PC-3 (cell line): ENCODE results near the gene BNIP3. TPM values are rescaled to one million over a fixed set of nuclear protein-coding genes. Genes with fewer than 3 reads are reported as not detected.

Experiments used
- ATAC-seq: fragments of 200-7000 bp; cut with Tn5 transposase; 2 replicates; pipeline ENCODE4 v1.9.1; 2020; ENCODE audit warnings: mild to moderate bottlenecking, moderate library complexity
- BruUV-seq: library from RNA; stranded (reverse); fragments of 400-500 nt; replicated peaks from 2 replicates; lab custom pipeline; 2021; lab: Mats Ljungman, UMichigan
- CTCF ChIA-PET: fragments of 300-600 bp; sonication (Branson Sonifier 250); formaldehyde crosslinking; loops from one replicate; lab custom pipeline; 2022; ENCODE audit warnings: antibody characterized with exemption; lab: Charles Lee
- POLR2A ChIA-PET: fragments of 300-600 bp; sonication (Branson Sonifier 250); formaldehyde crosslinking; loops from one replicate; lab custom pipeline; 2022; ENCODE audit warnings: antibody characterized with exemption; ENCODE audit not compliant: unreplicated experiment; lab: Charles Lee
- DNase-seq: peaks from one replicate; pipeline ENCODE4 v3.0.0-alpha.2; 2015
- H2AFZ ChIP-seq: fragments of 300-600 bp; sonication (generic); 2 replicates; pipeline ENCODE4 v1.6.0; 2016; ENCODE audit warnings: antibody characterized with exemption, low read length
- H3F3A ChIP-seq: fragments of 300-600 bp; sonication (generic); one replicate; pipeline ENCODE4 v1.6.0; 2017; ENCODE audit warnings: antibody characterized with exemption, low read length, control low read depth, mild to moderate bottlenecking; ENCODE audit not compliant: unreplicated experiment
- H3K27ac ChIP-seq: fragments of 300-600 bp; sonication (generic); 2 replicates; pipeline ENCODE4 v1.5.1; 2016; ENCODE audit warnings: mild to moderate bottlenecking, low read length
- H3K27me3 ChIP-seq: fragments of 300-600 bp; sonication (generic); 2 replicates; pipeline ENCODE4 v1.6.1; 2016; ENCODE audit warnings: low read length, mixed read lengths
- H3K36me3 ChIP-seq: fragments of 300-600 bp; sonication (generic); 2 replicates; pipeline ENCODE4 v1.6.1; 2016; ENCODE audit warnings: low read depth, mixed run types, low read length, mixed read lengths
- H3K4me1 ChIP-seq: fragments of 300-600 bp; sonication (generic); 2 replicates; pipeline ENCODE4 v1.5.1; 2016; ENCODE audit warnings: low read length; ENCODE audit not compliant: insufficient read depth
- H3K4me2 ChIP-seq: fragments of 300-600 bp; sonication (generic); 2 replicates; pipeline ENCODE4 v1.6.0; 2016; ENCODE audit warnings: low read length
- H3K4me3 ChIP-seq: fragments of 300-600 bp; sonication (generic); 2 replicates; pipeline ENCODE4 v1.5.1; 2016; ENCODE audit warnings: mild to moderate bottlenecking, low read length, mixed read lengths
- H3K79me2 ChIP-seq: fragments of 300-600 bp; sonication (generic); 2 replicates; pipeline ENCODE4 v1.6.1; 2017; ENCODE audit warnings: low read length, mixed read lengths
- H3K9ac ChIP-seq: fragments of 300-600 bp; sonication (generic); 2 replicates; pipeline ENCODE4 v1.6.0; 2016; ENCODE audit warnings: mild to moderate bottlenecking, low read length
- H3K9me2 ChIP-seq: fragments of 300-600 bp; sonication (generic); replicated peaks from 2 replicates; pipeline ENCODE4 v1.6.1; 2016; ENCODE audit warnings: mixed run types, low read length, mixed read lengths
- H3K9me3 ChIP-seq: fragments of 300-600 bp; sonication (generic); 2 replicates; pipeline ENCODE4 v1.6.1; 2016; ENCODE audit warnings: low read length, mixed read lengths
- H4K20me1 ChIP-seq: fragments of 300-600 bp; sonication (generic); 2 replicates; pipeline ENCODE4 v1.6.1; 2016; ENCODE audit warnings: low read length, mixed read lengths
- CTCF ChIP-seq: fragments of 300-600 bp; sonication (generic); conservative IDR thresholded peaks from 2 replicates; pipeline ENCODE4 v1.5.1; 2017; ENCODE audit warnings: antibody characterized with exemption, low read depth, mild to moderate bottlenecking, low read length
- EZH2 ChIP-seq: fragments of 300-600 bp; sonication (generic); IDR thresholded peaks from one replicate; pipeline ENCODE4 v1.6.1; 2017; ENCODE audit warnings: antibody characterized with exemption, mild to moderate bottlenecking, low read length; ENCODE audit not compliant: unreplicated experiment
- EZH2phosphoT487 ChIP-seq: fragments of 300-600 bp; sonication (generic); IDR thresholded peaks from 2 replicates; pipeline ENCODE4 v1.6.1; 2018; ENCODE audit warnings: mild to moderate bottlenecking, antibody characterized with exemption, low read length, borderline replicate concordance
- intact Hi-C: fragments of 100-400 bp; cut with micrococcal nuclease; formaldehyde crosslinking; loops from 2 replicates; pipeline ENCODE4 v1.9.0; 2023
- total RNA-seq: library from RNA; depleted of rRNA; stranded (reverse); fragments of >200 nt; gene quantifications from 2 replicates; pipeline ENCODE4 v1.2.3, GENCODE V29; 2014

The BNIP3 gene
- total RNA-seq, 1 experiment from 2014 or later: 225 TPM

- no peak overlapping the region for H2AFZ ChIP-seq
- H3K9me3 ChIP-seq: no peaks in the 10 kb centered on the region
- H3F3A ChIP-seq: peaks cover 8% of the 10 kb centered on the region
- 0 out of 2 replicates have a peak, but pooled peaks cover 5% of the 10 kb centered on the region for H4K20me1 ChIP-seq
- no peak overlapping the region for H3K9ac ChIP-seq
- no TSS peak for BruUV-seq
- H3K79me2 ChIP-seq: peaks cover 8% of the 10 kb centered on the region; the same call in 1 of the 2 replicates
- CTCF ChIA-PET: no interaction called here
- intact Hi-C loops: loop anchor here (1.0 to 5.0 kb wide), 3 partner anchors 34 to 59 kb away; partner anchors contain the start of genes BNIP3 and PPP2R2D
- DNase-seq (peak; percentile 60), ATAC-seq (peak; percentile 48)
- no peaks in the 10 kb centered on the region for H3K9me2 ChIP-seq
- H3K27me3 ChIP-seq: no peaks in the 10 kb centered on the region
- POLR2A ChIA-PET: no interaction called here
- H3K4me2 ChIP-seq: peak overlapping the region; percentile 81
- no peak for TF ChIP-seq EZH2phosphoT487
- no peak for TF ChIP-seq EZH2
- no peak for TF ChIP-seq CTCF
- H3K4me3 ChIP-seq: peak overlapping the region; percentile 12; the same call in 1 of the 2 replicates
- H3K36me3 ChIP-seq: peaks cover 23% of the 10 kb centered on the region
- peak overlapping the region; percentile 83 for H3K27ac ChIP-seq
- H3K4me1 ChIP-seq: peaks cover 48% of the 10 kb centered on the region
Observed at GRCh38 chr10:131946880-131947279, 34.8 kb downstream of the BNIP3 start.

GRCh38 chr10:131946321-131946751 lies 35.4 kb downstream of the BNIP3 start:
- Histone ChIP-seq H3K4me1 (peaks cover 48% of the 10 kb centered on the region), H3K4me2 (peak overlapping the region; percentile 81), H3F3A (peaks cover 8% of the 10 kb centered on the region), H3K79me2 (peaks cover 8% of the 10 kb centered on the region; the same call in 1 of the 2 replicates), H4K20me1 (0 out of 2 replicates have a peak, but pooled peaks cover 5% of the 10 kb centered on the region), H3K9ac (peak overlapping the region; percentile 30; the same call in 1 of the 2 replicates), H3K9me2 (no peaks in the 10 kb centered on the region), H3K9me3 (no peaks in the 10 kb centered on the region), H2AFZ (no peak overlapping the region), H3K36me3 (peaks cover 23% of the 10 kb centered on the region), H3K4me3 (peak overlapping the region; percentile 45; the same call in 1 of the 2 replicates), H3K27ac (peak overlapping the region; percentile 83), H3K27me3 (no peaks in the 10 kb centered on the region)
- CTCF ChIA-PET: no interaction called here
- peak; percentile 62 for ATAC-seq
- DNase-seq: peak; percentile 87
- no peak for TF ChIP-seq EZH2
- no peak for TF ChIP-seq CTCF
- TF ChIP-seq EZH2phosphoT487: no peak
- intact Hi-C loops: loop anchor here (1.0 to 5.0 kb wide), 3 partner anchors 34 to 58 kb away; partner anchors contain the start of genes BNIP3 and PPP2R2D
- BruUV-seq: no TSS peak
- POLR2A ChIA-PET: no interaction called here
